ENCODE data around the gene DSTYK.

DSTYK gene

DNA sequence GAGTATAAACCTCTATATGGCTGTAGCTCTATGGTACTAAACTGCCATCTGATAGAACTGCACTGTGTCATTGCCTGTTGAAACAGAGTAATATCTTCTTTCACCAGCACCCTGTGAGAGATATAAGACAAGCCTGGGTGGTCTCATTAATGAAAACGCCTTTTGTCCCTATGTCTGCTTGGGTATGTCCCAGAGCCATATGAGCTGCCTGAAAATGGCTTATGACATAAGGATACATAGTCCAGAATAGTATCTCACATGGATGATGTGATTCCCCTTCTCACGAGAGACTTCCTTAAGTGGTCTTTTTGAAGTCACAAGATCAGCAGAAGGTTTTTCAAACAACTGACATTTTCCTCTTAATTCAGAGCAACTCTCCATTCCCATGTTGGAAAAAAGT is 8.9 kb upstream of the DSTYK start:
- peaks cover 15% of the 10 kb centered on the region for H3K27me3 ChIP-seq
- no peaks in the 10 kb centered on the region for H3K9me3 ChIP-seq
- TF ChIP-seq, protein P1, sequence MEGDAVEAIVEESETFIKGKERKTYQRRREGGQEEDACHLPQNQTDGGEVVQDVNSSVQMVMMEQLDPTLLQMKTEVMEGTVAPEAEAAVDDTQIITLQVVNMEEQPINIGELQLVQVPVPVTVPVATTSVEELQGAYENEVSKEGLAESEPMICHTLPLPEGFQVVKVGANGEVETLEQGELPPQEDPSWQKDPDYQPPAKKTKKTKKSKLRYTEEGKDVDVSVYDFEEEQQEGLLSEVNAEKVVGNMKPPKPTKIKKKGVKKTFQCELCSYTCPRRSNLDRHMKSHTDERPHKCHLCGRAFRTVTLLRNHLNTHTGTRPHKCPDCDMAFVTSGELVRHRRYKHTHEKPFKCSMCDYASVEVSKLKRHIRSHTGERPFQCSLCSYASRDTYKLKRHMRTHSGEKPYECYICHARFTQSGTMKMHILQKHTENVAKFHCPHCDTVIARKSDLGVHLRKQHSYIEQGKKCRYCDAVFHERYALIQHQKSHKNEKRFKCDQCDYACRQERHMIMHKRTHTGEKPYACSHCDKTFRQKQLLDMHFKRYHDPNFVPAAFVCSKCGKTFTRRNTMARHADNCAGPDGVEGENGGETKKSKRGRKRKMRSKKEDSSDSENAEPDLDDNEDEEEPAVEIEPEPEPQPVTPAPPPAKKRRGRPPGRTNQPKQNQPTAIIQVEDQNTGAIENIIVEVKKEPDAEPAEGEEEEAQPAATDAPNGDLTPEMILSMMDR (IDR thresholded peaks at IDR 0.05) = no peak
- no peaks in the 10 kb centered on the region for H3K36me3 ChIP-seq
- H3K4me1 ChIP-seq (ENCODE audit: control insufficient read depth in 1 of 2, insufficient read depth in 1 of 2, low read depth in 1 of 2, low read length in 1 of 2) = peaks cover under 1 to 2% of the 10 kb centered on the region in 2 experiments
- no peak overlapping the region for H3K27ac ChIP-seq
- H3K4me3 ChIP-seq (ENCODE audit: low read depth in 1 of 2, low read length in 1 of 2) = no peak overlapping the region

DNA sequence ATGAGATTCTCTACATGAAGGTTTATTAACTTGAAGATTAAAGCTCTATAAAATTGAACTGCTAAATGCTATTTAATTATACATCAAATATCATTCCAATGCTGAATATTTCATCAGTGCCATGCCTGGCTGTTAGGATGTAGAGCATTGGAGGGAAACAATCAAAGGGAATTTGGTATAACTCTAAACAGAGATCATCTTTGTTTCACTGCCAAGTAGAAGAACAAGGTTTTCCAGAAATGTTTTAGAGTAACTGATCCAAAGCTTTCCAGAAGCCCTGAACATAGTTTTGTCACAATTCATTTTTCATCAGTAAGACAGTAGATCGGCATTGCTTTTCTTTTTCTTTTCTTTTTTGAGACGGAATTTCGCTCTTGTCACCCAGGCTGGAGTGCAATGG is 5.9 kb upstream of the DSTYK start:
- peaks cover 20 to 22% of the 10 kb centered on the region in 2 experiments for H3K4me1 ChIP-seq (ENCODE audit: control insufficient read depth in 1 of 2, insufficient read depth in 1 of 2, low read depth in 1 of 2, low read length in 1 of 2)
- H3K4me3 ChIP-seq (ENCODE audit: low read depth in 1 of 2, low read length in 1 of 2) = no peak overlapping the region
- no peak overlapping the region for H3K27ac ChIP-seq
- H3K9me3 ChIP-seq = no peaks in the 10 kb centered on the region
- H3K27me3 ChIP-seq = no peaks in the 10 kb centered on the region
- TF ChIP-seq, protein P1 (IDR thresholded peaks at IDR 0.05) = no peak
- no peaks in the 10 kb centered on the region for H3K36me3 ChIP-seq

- H3K4me1 ChIP-seq (ENCODE audit: control insufficient read depth in 1 of 2, insufficient read depth in 1 of 2, low read depth in 1 of 2, low read length in 1 of 2) = peaks cover 28 to 30% of the 10 kb centered on the region in 2 experiments
- TF ChIP-seq, protein P1 (IDR thresholded peaks at IDR 0.05) = no peak
- no peaks in the 10 kb centered on the region for H3K27me3 ChIP-seq
These were observed 5.1 kb upstream of the DSTYK start for GRCh38 chr1:205216588-205216987.

GRCh38 chr1:205214756-205215155 is 3.3 kb upstream of the DSTYK start:
- H3K27ac ChIP-seq = peak overlapping the region; percentile 77
- peak overlapping the region; percentile 19 to 25 for H3K4me3 ChIP-seq (ENCODE audit: low read depth in 1 of 2, low read length in 1 of 2)
- H3K4me1 ChIP-seq (ENCODE audit: control insufficient read depth in 1 of 2, insufficient read depth in 1 of 2, low read depth in 1 of 2, low read length in 1 of 2) = peaks cover 39 to 42% of the 10 kb centered on the region in 2 experiments
- H3K9me3 ChIP-seq = no peaks in the 10 kb centered on the region
- no peaks in the 10 kb centered on the region for H3K36me3 ChIP-seq
- H3K27me3 ChIP-seq = no peaks in the 10 kb centered on the region
- TF ChIP-seq, protein P1 (IDR thresholded peaks at IDR 0.05) = no peak

More at GRCh38 chr1:205216588-205216987, 5.1 kb upstream of the DSTYK start:
- H3K4me3 ChIP-seq (ENCODE audit: low read depth in 1 of 2, low read length in 1 of 2) = no peak overlapping the region
- H3K36me3 ChIP-seq = no peaks in the 10 kb centered on the region
- H3K27ac ChIP-seq = no peak overlapping the region
- no peaks in the 10 kb centered on the region for H3K9me3 ChIP-seq

DNA sequence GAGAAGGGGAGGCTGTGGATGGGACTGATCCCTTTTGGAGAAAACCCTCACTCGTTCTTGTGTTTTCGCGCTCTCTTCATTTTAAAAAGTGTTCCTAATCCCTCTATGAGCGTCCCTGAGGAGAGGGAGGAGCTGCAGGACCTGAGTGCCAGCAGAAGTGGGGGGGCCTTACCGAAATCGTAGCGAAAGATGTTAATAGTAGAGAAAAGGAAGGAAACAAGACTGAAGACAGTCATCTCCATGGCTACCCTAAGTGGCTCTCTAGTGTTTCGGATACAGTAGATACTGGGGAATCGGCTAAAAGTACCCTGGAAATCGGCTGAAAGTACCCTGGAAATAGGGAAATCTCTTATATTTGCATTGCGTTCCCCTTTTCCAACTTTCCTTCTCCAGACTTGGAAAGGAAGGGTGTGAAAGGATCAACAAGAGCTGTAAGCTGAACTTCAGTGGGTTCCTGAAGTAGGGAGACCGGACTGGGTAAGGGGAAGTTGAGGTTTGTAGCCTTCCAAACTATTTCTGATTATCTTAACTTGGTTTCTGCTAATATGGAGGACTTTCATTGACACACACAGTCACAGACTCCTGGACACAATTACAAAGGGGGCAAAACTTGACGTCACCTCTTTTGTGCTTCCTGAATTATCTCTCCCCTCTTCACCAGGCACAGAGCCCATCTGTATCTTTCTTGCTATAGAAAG is 486 bp upstream of the DSTYK start:
- Histone ChIP-seq H3K9me3 (no peaks in the 10 kb centered on the region), H3K4me3 (ENCODE audit: low read depth in 1 of 2, low read length in 1 of 2) (peak overlapping the region; percentile 77 to 94), H3K27ac (peak overlapping the region; percentile 97), H3K36me3 (no peaks in the 10 kb centered on the region), H3K27me3 (no peaks in the 10 kb centered on the region), H3K4me1 (ENCODE audit: control insufficient read depth in 1 of 2, insufficient read depth in 1 of 2, low read depth in 1 of 2, low read length in 1 of 2) (peaks cover 43 to 45% of the 10 kb centered on the region in 2 experiments)
- TF ChIP-seq, protein P1 (IDR thresholded peaks at IDR 0.05) = no peak

All from neutrophil (primary cell).